Pancreas (tissue), 10 donors: ENCODE measurements around the gene PLA2G1B. TPM values are rescaled to one million over a fixed set of nuclear protein-coding genes. Genes with fewer than 3 reads are reported as not detected.

Experiments used
- ATAC-seq, 4 donors: fragments of 200-7000 bp; cut with Tn5 transposase; one replicate each; pipeline versions ENCODE4 v1.8.0 to v1.9.1; 2020; ENCODE audit warnings: mild to moderate bottlenecking in 4 of 4, moderate library complexity in 4 of 4
- DNase-seq, 6 donors: peaks; one replicate each; pipeline ENCODE4 v3.0.0-alpha.2; 2020
- FAIRE-seq: peaks from 2 replicates; lab custom pipeline; 2012; peaks lifted over from hg19 to GRCh38; lab: Jason Lieb, UNC
- H3K27ac ChIP-seq, 4 donors: fragments of 200-600 bp; sonication (generic); 1 replicate in 3 of 4; 2 replicates in 1 of 4; pipeline versions ENCODE4 v1.5.0 to v1.8.0; 2020
- H3K27me3 ChIP-seq, 4 donors: fragments of 200-600 bp; one replicate each; pipeline ENCODE4 v1.8.0; 2021
- H3K36me3 ChIP-seq, 3 donors: fragments of 200-600 bp; sonication (generic) in 1 of 3; one replicate each; pipeline versions ENCODE4 v1.5.0 to v1.8.0; 2020 to 2021
- H3K4me1 ChIP-seq, 3 donors: fragments of 200-600 bp; one replicate each; pipeline ENCODE4 v1.8.0; 2021
- H3K4me3 ChIP-seq, 4 donors: fragments of 200-600 bp; sonication (generic) in 2 of 4; one replicate each; pipeline versions ENCODE4 v1.5.0 to v1.8.0; 2020 to 2021
- H3K9me3 ChIP-seq, 4 donors: fragments of 200-600 bp; one replicate each; pipeline ENCODE4 v1.8.0; 2021
- whole genome bisulfite sequencing, 2 donors: extraction: QIAGEN DNeasy Blood & Tissue Kit; methylation state at CpG; one replicate each; pipeline ENCODE4 v1.1.7; 2013; 5-methylcytosine and 5-hydroxymethylcytosine counted together
- intact Hi-C, 3 donors: fragments of 100-400 bp; cut with DNase I; formaldehyde crosslinking; loops; one replicate each; pipeline versions ENCODE4 v1.11.1 to v1.14.2; 2022
- polyA plus RNA-seq, 2 donors: library from polyadenylated mRNA; stranded (reverse); fragments of 200-250 nt; gene quantifications; one replicate each; pipeline ENCODE4 v1.2.3, GENCODE V29; 2013
- total RNA-seq, 6 donors: library from RNA; stranded (reverse); fragmentation: NEBNext Ultra II Directional in 4 of 6; extraction: Animal tissue kit (Norgen Biotek cat#: 25700) in 4 of 6; gene quantifications; one replicate each; pipeline versions ENCODE4 v1.2.1 to v1.2.4, GENCODE V29; 2021 to 2023
- TF ChIP-seq, protein P1 (sequence below), 4 donors: fragments of 200-600 bp; sonication (generic) in 3 of 4; IDR thresholded peaks; one replicate each; pipeline versions ENCODE4 v1.5.0 to v1.8.0; 2021; ENCODE audit warnings: antibody characterized with exemption in 4 of 4
- donor health status: healthy with polysubstance abuse.
- donor health status: DM: no; HTN: no; CAD: no; lungs with moderate emphysema.
- donor health status: DM: no; HTN: no; CAD: no.
- donor health status: control.
- donor health status: control.
- donor health status: Bipolar disorder and iron deficiency.
- donor health status: DM: yes; HTN: yes; CAD: no.
- donor health status: DM: no; HTN: no; CAD: no.
- donor health status: DM: no; HTN: no; CAD: no.
- donor health status: DM: yes; HTN: yes; CAD: no.

The PLA2G1B gene
- total and polyA plus RNA-seq, 8 donors: 4,900 to 12,528 (median 7,707) TPM

DNA sequence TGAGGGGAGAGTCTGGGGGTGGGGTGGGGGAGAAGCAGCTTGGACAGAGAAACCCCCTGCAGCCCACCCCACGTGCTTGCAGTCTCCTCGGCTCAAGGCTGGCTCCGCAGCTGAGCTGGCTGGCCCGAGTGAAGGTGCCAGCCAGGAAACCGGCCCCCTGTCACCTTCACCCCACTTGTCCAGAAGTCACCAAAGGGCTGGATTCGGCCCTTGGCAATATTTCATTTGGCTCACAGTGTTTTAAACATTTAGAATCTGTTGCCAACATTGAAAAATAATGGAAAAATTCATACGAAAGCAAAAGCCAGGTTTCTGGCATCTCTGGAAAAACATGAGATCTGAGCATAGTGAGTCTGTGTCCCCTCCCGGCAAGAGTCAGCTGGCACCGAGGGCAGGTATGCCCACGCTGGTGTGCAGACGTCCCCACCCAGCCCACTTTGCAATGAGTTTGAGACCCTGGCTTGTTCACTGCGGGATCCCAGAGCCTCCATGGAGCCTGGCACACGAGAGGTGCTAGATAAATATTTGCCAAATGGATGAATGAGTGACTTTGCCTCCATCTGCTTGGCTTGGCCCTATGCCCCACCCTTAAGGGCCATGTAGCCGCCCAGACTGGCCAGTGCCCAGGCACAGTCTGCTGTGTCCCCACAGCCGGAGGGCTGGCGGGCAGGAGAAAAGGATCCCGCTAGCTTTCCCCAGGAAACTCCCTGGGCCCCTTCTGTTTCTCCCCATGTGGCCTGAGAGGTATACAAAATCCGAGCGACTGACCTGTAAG, 23.2 kb upstream of the PLA2G1B start:
- H3K4me1 ChIP-seq: peaks cover 15% of the 10 kb centered on the region in 3 donors
- TF ChIP-seq, protein P1, sequence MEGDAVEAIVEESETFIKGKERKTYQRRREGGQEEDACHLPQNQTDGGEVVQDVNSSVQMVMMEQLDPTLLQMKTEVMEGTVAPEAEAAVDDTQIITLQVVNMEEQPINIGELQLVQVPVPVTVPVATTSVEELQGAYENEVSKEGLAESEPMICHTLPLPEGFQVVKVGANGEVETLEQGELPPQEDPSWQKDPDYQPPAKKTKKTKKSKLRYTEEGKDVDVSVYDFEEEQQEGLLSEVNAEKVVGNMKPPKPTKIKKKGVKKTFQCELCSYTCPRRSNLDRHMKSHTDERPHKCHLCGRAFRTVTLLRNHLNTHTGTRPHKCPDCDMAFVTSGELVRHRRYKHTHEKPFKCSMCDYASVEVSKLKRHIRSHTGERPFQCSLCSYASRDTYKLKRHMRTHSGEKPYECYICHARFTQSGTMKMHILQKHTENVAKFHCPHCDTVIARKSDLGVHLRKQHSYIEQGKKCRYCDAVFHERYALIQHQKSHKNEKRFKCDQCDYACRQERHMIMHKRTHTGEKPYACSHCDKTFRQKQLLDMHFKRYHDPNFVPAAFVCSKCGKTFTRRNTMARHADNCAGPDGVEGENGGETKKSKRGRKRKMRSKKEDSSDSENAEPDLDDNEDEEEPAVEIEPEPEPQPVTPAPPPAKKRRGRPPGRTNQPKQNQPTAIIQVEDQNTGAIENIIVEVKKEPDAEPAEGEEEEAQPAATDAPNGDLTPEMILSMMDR (IDR thresholded peaks at IDR 0.05): no peak
- H3K36me3 ChIP-seq: no peaks in the 10 kb centered on the region
- 16 to 29% methylated on average over 19 of the region's 19 CpGs for WGBS, 2 donors
- ATAC-seq (peak; percentile 93 to 97 (median 95)), DNase-seq (peak; percentile 82 to 95 (median 90)), FAIRE-seq (no peak)
- H3K27me3 ChIP-seq: no peaks in the 10 kb centered on the region
- H3K27ac ChIP-seq: peak overlapping the region; percentile 55 to 71 (median 68)
- intact Hi-C loops: no loop called here
- H3K4me3 ChIP-seq: peak overlapping the region in 2 of 4 donors; percentile 24 to 30
- no peaks in the 10 kb centered on the region for H3K9me3 ChIP-seq

DNA sequence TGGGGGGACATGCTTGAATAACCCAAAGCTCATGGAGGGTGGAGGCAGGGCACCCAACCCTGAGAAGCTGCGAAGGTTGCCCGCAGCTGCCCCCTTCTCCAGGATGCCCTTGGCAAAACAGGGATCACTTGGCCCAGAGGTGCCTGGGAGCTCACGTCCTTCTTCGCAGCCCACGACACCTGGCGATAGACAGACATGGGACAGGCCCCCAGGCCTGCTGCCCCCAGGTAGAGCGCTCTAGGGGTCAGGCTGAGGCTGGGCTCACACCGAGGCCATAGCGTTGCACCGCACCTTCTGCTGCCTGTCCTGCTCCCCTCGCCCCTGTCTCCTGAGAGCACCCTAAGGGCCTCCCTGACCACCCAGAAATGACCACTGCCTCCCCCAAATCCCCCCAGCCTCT, 20.2 kb upstream of the PLA2G1B start:
- no peaks in the 10 kb centered on the region for H3K27me3 ChIP-seq
- H3K4me3 ChIP-seq: no peak overlapping the region
- TF ChIP-seq, protein P1 (IDR thresholded peaks at IDR 0.05): no peak
- DNase-seq (peak in 2 of 6 donors; percentile 20 to 46), ATAC-seq (no peak), FAIRE-seq (no peak)
- no peaks in the 10 kb centered on the region for H3K36me3 ChIP-seq
- intact Hi-C loops: no loop called here
- H3K4me1 ChIP-seq: peaks cover 15% of the 10 kb centered on the region in 3 donors
- H3K9me3 ChIP-seq: no peaks in the 10 kb centered on the region
- 96% methylated on average over 11 of the region's 11 CpGs for WGBS, 2 donors
- H3K27ac ChIP-seq: no peak overlapping the region

- ATAC-seq: no peak
- Histone ChIP-seq H3K27ac (no peak overlapping the region), H3K4me1 (peaks cover 15% of the 10 kb centered on the region in 3 donors), H3K27me3 (no peaks in the 10 kb centered on the region), H3K4me3 (no peak overlapping the region), H3K9me3 (no peaks in the 10 kb centered on the region), H3K36me3 (no peaks in the 10 kb centered on the region)
- no peak for FAIRE-seq
- TF ChIP-seq, protein P1 (IDR thresholded peaks at IDR 0.05): no peak
- intact Hi-C loops: no loop called here
- 93 to 97% methylated on average over 7 of the region's 7 CpGs for WGBS, 2 donors
- DNase-seq: peak in 1 of 6 donors; percentile 39
These were observed 19.1 kb upstream of the PLA2G1B start for GRCh38 chr12:120346681-120347080.

- FAIRE-seq (no peak), ATAC-seq (no peak), DNase-seq (peak in 1 of 6 donors; percentile 72)
- Histone ChIP-seq H3K9me3 (no peaks in the 10 kb centered on the region), H3K27ac (no peak overlapping the region), H3K4me3 (no peak overlapping the region), H3K27me3 (no peaks in the 10 kb centered on the region), H3K36me3 (no peaks in the 10 kb centered on the region), H3K4me1 (peaks cover 9 to 15% (median 13%) of the 10 kb centered on the region in 3 donors)
- 92 to 96% methylated on average over 15 of the region's 15 CpGs for WGBS, 2 donors
- TF ChIP-seq, protein P1 (IDR thresholded peaks at IDR 0.05): no peak
- intact Hi-C loops: no loop called here
These were observed 18.5 kb upstream of the PLA2G1B start for GRCh38 chr12:120346031-120346430.

DNA sequence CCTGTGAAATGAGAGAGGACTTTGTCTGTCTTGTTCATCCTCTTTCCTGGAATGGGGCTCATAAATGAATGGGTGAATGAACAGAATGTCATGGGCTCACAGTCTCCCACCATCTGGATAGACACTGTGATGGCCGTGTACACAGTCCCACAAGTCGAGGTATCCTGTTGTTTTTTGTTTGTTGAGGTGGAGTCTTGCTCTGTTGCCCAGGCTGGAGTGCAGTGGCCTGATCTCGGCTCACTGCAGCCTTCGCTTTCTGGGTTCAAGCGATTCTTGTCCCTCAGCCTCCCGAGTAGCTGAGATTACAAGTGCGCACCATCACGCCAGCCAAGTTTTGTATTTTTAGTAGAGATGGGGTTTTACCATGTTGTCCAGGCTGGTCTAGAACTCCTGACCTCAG, 16.1 kb upstream of the PLA2G1B start:
- Histone ChIP-seq H3K4me1 (no peaks in the 10 kb centered on the region), H3K36me3 (no peaks in the 10 kb centered on the region), H3K9me3 (no peaks in the 10 kb centered on the region), H3K4me3 (no peak overlapping the region), H3K27ac (no peak overlapping the region), H3K27me3 (no peaks in the 10 kb centered on the region)
- no peak for FAIRE-seq
- no peak for ATAC-seq
- intact Hi-C loops: no loop called here
- WGBS, 2 donors: 82 to 84% methylated on average over 8 of the region's 8 CpGs
- TF ChIP-seq, protein P1 (IDR thresholded peaks at IDR 0.05): no peak
- no peak for DNase-seq
